Mesendoderm (in vitro differentiated cells): ENCODE data around the gene GRIN1.

Experiments used
- DNase-seq: peaks from one replicate; pipeline ENCODE4 v3.0.0; 2013
- H2AK5ac ChIP-seq: 2 replicates; pipeline ENCODE4 v1.6.1; 2013; ENCODE audit warnings: low read length, inconsistent platforms
- H2BK120ac ChIP-seq: 2 replicates; pipeline ENCODE4 v1.6.1; 2013; ENCODE audit warnings: low read depth, mild to moderate bottlenecking, low read length, moderate library complexity, mixed read lengths
- H2BK15ac ChIP-seq: replicated peaks from 2 replicates; pipeline ENCODE4 v1.6.1; 2013; ENCODE audit warnings: low read depth, mild to moderate bottlenecking, moderate library complexity
- H2BK5ac ChIP-seq: 2 replicates; pipeline ENCODE4 v1.6.1; 2013; ENCODE audit warnings: low read length, inconsistent platforms
- H3K18ac ChIP-seq: 2 replicates; pipeline ENCODE4 v1.6.1; 2013; ENCODE audit warnings: mild to moderate bottlenecking, low read length, mixed read lengths
- H3K23ac ChIP-seq: one replicate; pipeline ENCODE4 v1.6.1; 2013; ENCODE audit warnings: low read length
- H3K27ac ChIP-seq: 2 replicates; pipeline ENCODE4 v1.5.1; 2013; ENCODE audit warnings: low read depth, mild to moderate bottlenecking, inconsistent platforms, low read length, moderate library complexity
- H3K27me3 ChIP-seq: 2 replicates; pipeline ENCODE4 v1.6.1; 2013; ENCODE audit warnings: low read length, control low read depth, mild to moderate bottlenecking, inconsistent platforms; ENCODE audit not compliant: insufficient read depth, poor library complexity
- H3K36me3 ChIP-seq: 2 replicates; pipeline ENCODE4 v1.6.1; 2013; ENCODE audit warnings: low read length, inconsistent platforms; ENCODE audit not compliant: control insufficient read depth, insufficient read depth
- H3K4ac ChIP-seq: one replicate; pipeline ENCODE4 v1.6.1; 2013; ENCODE audit warnings: low read depth, mild to moderate bottlenecking, low read length, moderate library complexity
- H3K4me1 ChIP-seq: 2 replicates; pipeline ENCODE4 v1.6.1; 2013; ENCODE audit warnings: low read depth, low read length, inconsistent platforms; ENCODE audit not compliant: control insufficient read depth
- H3K4me2 ChIP-seq: 2 replicates; pipeline ENCODE4 v1.6.1; 2013; ENCODE audit warnings: low read length
- H3K4me3 ChIP-seq: 2 replicates; pipeline ENCODE4 v1.5.1; 2013; ENCODE audit warnings: mild to moderate bottlenecking, low read length
- H3K56ac ChIP-seq: one replicate; pipeline ENCODE4 v1.6.1; 2013; ENCODE audit warnings: low read length
- H3K79me1 ChIP-seq: 2 replicates; pipeline ENCODE4 v1.6.1; 2013; ENCODE audit warnings: low read length, inconsistent platforms
- H3K79me2 ChIP-seq: 2 replicates; pipeline ENCODE4 v1.6.1; 2013; ENCODE audit warnings: mild to moderate bottlenecking, low read length; ENCODE audit not compliant: control insufficient read depth, insufficient read depth
- H3K9ac ChIP-seq: 2 replicates; pipeline ENCODE4 v1.6.1; 2013; ENCODE audit warnings: low read length, inconsistent platforms
- H4K5ac ChIP-seq: one replicate; pipeline ENCODE4 v1.6.1; 2013; ENCODE audit warnings: low read length
- H4K8ac ChIP-seq: one replicate; pipeline ENCODE4 v1.6.1; 2013; ENCODE audit warnings: low read depth, mild to moderate bottlenecking, control low read depth, low read length, moderate library complexity
- WGBS: extraction: QIAGEN DNeasy Blood & Tissue Kit; methylation state at CpG from one replicate; pipeline ENCODE4 v1.1.7; 2013; ENCODE audit warnings: low lambda C conversion rate, missing lambda C conversion rate; ENCODE audit not compliant: insufficient coverage; ENCODE audit errors: extremely low coverage; 5-methylcytosine and 5-hydroxymethylcytosine counted together

GRIN1 gene

DNA sequence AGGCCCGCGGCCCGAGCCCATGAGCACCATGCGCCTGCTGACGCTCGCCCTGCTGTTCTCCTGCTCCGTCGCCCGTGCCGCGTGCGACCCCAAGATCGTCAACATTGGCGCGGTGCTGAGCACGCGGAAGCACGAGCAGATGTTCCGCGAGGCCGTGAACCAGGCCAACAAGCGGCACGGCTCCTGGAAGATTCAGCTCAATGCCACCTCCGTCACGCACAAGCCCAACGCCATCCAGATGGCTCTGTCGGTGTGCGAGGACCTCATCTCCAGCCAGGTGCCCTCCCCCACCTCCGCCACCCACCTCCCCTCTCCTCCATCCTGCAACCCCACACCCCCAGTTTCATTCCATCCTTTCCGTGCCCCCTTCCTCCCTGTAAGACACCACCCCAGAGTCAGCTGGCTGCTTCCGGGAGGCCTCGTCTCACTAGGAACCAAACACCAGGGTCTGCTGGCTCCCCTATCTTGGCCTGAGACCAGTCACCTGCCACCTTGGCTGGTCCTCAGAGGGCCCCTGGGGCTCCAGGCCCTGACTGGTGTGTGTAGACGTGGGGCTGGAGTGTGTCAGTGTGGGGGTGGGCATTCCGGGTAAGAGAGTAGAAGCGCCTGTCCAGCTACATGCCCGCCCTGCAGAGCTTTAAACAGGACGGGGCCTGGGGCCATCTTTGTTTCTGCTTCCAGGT lies 655 bp downstream of the GRIN1 start:
- Histone ChIP-seq H3K36me3 (no peaks in the 10 kb centered on the region), H3K79me1 (no peaks in the 10 kb centered on the region), H2BK15ac (no peak overlapping the region), H3K27me3 (peaks cover 18% of the 10 kb centered on the region), H2BK120ac (no peak overlapping the region), H3K56ac (no peak overlapping the region), H4K5ac (no peak overlapping the region), H3K9ac (no peak overlapping the region), H3K18ac (no peak overlapping the region), H3K4me1 (no peaks in the 10 kb centered on the region), H3K79me2 (no peaks in the 10 kb centered on the region), H3K23ac (no peak overlapping the region), H3K4ac (no peak overlapping the region), H2AK5ac (no peak overlapping the region), H3K4me2 (no peak overlapping the region), H3K27ac (no peak overlapping the region), H4K8ac (no peak overlapping the region), H2BK5ac (no peak overlapping the region), H3K4me3 (no peak overlapping the region)
- WGBS: no CpG with 5 or more reads among the region's 37 CpGs
- no peak for DNase-seq

DNA sequence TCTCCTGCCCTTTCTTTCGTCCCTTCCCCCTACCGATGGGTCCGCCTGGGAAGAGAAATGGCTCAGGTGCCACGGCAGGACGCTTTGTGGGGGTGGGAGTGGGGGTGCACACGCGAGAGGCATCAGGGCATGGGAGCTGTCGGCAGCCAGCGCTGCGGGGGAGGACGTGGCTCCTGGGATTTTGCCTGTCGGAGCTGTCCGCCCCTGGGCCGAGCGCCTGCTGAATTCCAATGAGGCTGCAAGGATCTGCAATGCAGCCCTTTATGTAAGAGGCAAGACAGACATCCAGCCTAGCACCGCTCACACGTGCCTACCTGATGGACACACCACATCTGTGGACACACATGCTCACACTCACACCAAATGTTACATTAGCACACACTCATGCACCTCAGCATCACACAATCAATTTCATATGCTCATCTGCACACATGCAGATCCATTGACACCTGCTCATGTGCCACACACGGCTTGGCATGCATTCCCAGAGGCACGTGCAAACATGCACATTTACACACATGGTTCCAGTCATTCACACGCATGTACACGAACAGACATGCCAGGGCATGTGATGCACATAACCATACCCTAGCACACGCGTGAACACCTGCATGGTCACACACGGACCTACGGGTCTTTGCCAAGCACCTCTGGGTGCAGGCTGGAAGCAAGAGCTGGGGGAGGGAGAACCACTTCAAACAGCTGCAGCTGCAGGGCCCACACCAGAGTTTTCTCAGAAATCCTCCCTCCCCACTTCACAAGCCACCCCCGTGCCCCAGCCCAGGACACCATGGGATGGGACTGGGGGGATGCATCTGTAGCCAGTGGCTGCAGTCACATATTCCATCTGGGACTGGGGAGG lies 1.4 kb downstream of the GRIN1 start:
- Histone ChIP-seq H2BK15ac (no peak overlapping the region), H3K4me1 (no peaks in the 10 kb centered on the region), H3K4me2 (no peak overlapping the region), H3K36me3 (no peaks in the 10 kb centered on the region), H2BK5ac (no peak overlapping the region), H3K27me3 (peaks cover 18% of the 10 kb centered on the region), H2AK5ac (no peak overlapping the region), H4K5ac (no peak overlapping the region), H2BK120ac (no peak overlapping the region), H3K79me2 (no peaks in the 10 kb centered on the region), H3K4ac (no peak overlapping the region), H3K56ac (no peak overlapping the region), H4K8ac (no peak overlapping the region), H3K9ac (no peak overlapping the region), H3K23ac (no peak overlapping the region), H3K4me3 (no peak overlapping the region), H3K18ac (no peak overlapping the region), H3K79me1 (no peaks in the 10 kb centered on the region), H3K27ac (no peak overlapping the region)
- DNase-seq: no peak
- no CpG with 5 or more reads among the region's 26 CpGs for WGBS

DNA sequence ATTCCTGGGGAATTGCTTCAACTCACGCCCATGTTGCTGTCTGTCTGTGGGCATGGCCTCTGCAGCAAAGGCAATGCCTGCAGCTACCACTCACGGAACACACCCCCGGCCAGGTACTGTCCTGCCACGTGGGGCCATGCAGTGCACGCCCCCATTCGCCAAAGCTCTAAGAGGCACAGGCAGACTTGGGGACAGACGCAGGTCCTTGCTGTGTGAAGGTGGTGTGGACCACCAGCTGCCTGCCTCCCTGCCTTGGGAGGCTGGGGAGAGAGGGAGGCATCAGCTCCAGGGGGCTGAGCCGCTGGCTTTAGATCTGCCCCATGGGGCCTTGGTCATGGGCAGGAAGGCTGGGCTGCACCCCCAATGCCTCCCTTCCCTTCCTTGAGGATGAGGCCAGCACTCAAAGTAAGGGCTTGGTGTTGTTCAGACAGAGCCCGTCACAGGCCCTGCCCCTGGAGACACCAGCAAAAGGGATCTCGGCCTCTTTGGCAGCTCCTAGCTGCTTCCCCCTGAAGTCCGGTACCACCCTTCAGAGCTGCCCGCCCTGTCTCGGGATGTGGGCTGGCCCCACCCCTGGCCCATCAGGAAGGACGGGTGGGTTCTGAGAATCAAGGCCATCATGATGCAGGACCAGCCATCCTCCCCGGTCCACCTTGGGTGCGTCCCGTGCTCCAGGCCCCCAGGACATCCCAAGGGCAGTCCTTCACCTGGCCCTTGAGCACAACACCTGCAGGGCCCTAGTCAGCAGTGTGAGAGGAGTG lies 2.3 kb downstream of the GRIN1 start:
- no peak overlapping the region for H3K18ac ChIP-seq
- WGBS: no CpG with 5 or more reads among the region's 17 CpGs
- DNase-seq: no peak

DNA sequence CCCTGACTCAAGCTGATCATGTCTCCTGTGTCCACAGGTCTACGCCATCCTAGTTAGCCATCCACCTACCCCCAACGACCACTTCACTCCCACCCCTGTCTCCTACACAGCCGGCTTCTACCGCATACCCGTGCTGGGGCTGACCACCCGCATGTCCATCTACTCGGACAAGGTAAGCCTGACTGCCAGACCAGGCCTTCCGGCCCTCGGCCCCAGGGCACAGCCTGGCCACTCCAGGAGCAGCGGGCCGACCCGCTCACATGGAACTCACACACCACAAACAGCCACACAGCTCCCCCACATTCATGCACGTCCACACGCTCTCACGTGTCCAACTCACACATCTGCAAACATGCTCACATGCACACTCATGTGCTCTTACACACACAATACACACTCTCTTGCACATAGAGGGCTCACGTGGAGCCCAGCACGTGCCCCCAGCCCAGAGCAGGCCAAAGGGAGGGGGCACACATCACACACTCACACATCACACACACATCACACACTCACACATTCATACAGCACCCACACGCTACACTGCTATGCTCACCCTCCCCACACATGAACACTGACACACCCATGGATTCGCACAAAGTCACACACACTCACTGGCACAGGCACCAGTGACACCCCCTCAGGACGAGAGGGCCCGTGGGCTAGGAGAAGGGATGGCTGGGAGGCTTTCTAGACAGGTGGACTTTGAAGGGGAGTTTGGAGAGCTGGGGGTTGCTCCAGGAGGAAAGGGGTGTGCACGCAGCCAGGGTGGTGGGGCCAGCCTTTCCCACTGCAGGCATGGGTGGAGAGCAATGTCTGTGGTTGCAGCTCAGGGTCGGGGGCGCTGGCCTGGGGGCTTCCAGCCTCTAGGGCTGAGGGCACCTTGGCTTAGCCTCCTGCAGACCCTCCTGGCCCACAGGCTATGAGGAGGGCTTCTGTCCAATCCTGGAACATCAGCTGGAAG lies 3.3 kb downstream of the GRIN1 start:
- Histone ChIP-seq H2AK5ac (no peak overlapping the region), H4K8ac (no peak overlapping the region), H3K27ac (no peak overlapping the region), H3K79me1 (no peaks in the 10 kb centered on the region), H4K5ac (no peak overlapping the region), H3K23ac (no peak overlapping the region), H3K4me2 (no peak overlapping the region), H2BK5ac (no peak overlapping the region), H3K36me3 (no peaks in the 10 kb centered on the region), H3K79me2 (no peaks in the 10 kb centered on the region), H2BK15ac (no peak overlapping the region), H3K4me3 (no peak overlapping the region), H3K56ac (no peak overlapping the region), H3K27me3 (peaks cover 18% of the 10 kb centered on the region), H2BK120ac (no peak overlapping the region), H3K4ac (no peak overlapping the region), H3K9ac (no peak overlapping the region), H3K4me1 (no peaks in the 10 kb centered on the region), H3K18ac (no peak overlapping the region)
- no CpG with 5 or more reads among the region's 24 CpGs for WGBS
- no peak for DNase-seq

More for the DNA sequence above, 2.3 kb downstream of the GRIN1 start:
- no peak overlapping the region for H3K56ac ChIP-seq
- H3K79me1 ChIP-seq: no peaks in the 10 kb centered on the region
- no peak overlapping the region for H3K9ac ChIP-seq
- H3K27me3 ChIP-seq: peaks cover 18% of the 10 kb centered on the region
- no peak overlapping the region for H2AK5ac ChIP-seq
- H3K4me3 ChIP-seq: no peak overlapping the region
- no peak overlapping the region for H3K27ac ChIP-seq
- H4K5ac ChIP-seq: no peak overlapping the region
- no peak overlapping the region for H3K4ac ChIP-seq
- H2BK15ac ChIP-seq: no peak overlapping the region
- H3K23ac ChIP-seq: no peak overlapping the region
- H2BK120ac ChIP-seq: no peak overlapping the region
- H2BK5ac ChIP-seq: no peak overlapping the region
- H3K4me1 ChIP-seq: no peaks in the 10 kb centered on the region
- H4K8ac ChIP-seq: no peak overlapping the region
- no peaks in the 10 kb centered on the region for H3K36me3 ChIP-seq
- no peak overlapping the region for H3K4me2 ChIP-seq
- no peaks in the 10 kb centered on the region for H3K79me2 ChIP-seq

DNA sequence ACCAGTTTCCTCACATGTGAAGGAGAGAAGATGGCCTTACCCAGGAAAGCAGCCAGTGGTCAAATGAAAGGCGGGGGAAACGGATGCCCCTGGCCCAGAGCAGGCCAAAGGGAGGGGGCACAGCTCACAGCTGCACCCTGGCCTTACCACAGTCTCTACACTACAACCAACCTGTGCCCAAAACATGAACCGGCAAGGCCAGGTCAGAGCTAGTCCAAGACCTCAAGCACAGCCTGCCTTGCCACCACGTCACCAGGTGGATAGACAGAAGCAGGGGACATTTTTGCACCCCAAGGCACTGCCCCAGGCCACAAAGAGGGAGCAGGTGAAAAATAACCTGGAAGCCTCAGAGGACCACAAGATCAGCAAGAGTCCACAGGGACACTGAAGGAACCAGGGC lies 4.5 kb downstream of the GRIN1 start:
- Histone ChIP-seq H4K5ac (no peak overlapping the region), H3K27ac (no peak overlapping the region), H2AK5ac (no peak overlapping the region), H3K79me1 (no peaks in the 10 kb centered on the region), H3K4me3 (no peak overlapping the region), H4K8ac (no peak overlapping the region), H3K4me2 (no peak overlapping the region), H3K23ac (no peak overlapping the region), H3K4ac (no peak overlapping the region), H2BK15ac (no peak overlapping the region), H3K27me3 (peaks cover 13% of the 10 kb centered on the region), H3K4me1 (no peaks in the 10 kb centered on the region), H3K9ac (no peak overlapping the region), H3K18ac (no peak overlapping the region), H2BK5ac (no peak overlapping the region), H3K56ac (no peak overlapping the region), H3K36me3 (no peaks in the 10 kb centered on the region), H2BK120ac (no peak overlapping the region), H3K79me2 (no peaks in the 10 kb centered on the region)
- no peak for DNase-seq
- no CpG with 5 or more reads among the region's 4 CpGs for WGBS
